MM.1S (cell line): ENCODE data around the gene RYR2.

Experiments
- DNase-seq: peaks from one replicate; pipeline ENCODE4 v3.0.0-alpha.2; 2015
- H2AFZ ChIP-seq: fragments of 300-600 bp; sonication (generic); 2 replicates; pipeline ENCODE4 v1.6.0; 2016; ENCODE audit warnings: antibody characterized with exemption, low read length
- H3F3A ChIP-seq: fragments of 300-600 bp; sonication (generic); 2 replicates; pipeline ENCODE4 v1.6.1; 2016; ENCODE audit warnings: mild to moderate bottlenecking, antibody characterized with exemption, low read length, moderate library complexity, mixed read lengths; ENCODE audit not compliant: insufficient read depth
- H3K27ac ChIP-seq: fragments of 300-600 bp; sonication (generic); 2 replicates; pipeline ENCODE4 v1.5.1; 2016; ENCODE audit warnings: mild to moderate bottlenecking, low read length
- H3K27me3 ChIP-seq: fragments of 300-600 bp; sonication (generic); replicated peaks from 2 replicates; pipeline ENCODE4 v1.6.0; 2016; ENCODE audit warnings: low read length; ENCODE audit not compliant: insufficient read depth
- H3K36me3 ChIP-seq: fragments of 300-600 bp; sonication (generic); replicated peaks from 2 replicates; pipeline ENCODE4 v1.6.1; 2016; ENCODE audit warnings: mild to moderate bottlenecking, low read length, mixed read lengths; ENCODE audit not compliant: insufficient read depth
- H3K4me1 ChIP-seq: fragments of 300-600 bp; sonication (generic); 2 replicates; pipeline ENCODE4 v1.6.1; 2016; ENCODE audit warnings: low read length, mixed read lengths
- H3K4me2 ChIP-seq: fragments of 300-600 bp; sonication (generic); 2 replicates; pipeline ENCODE4 v1.6.0; 2016; ENCODE audit warnings: low read depth, low read length
- H3K4me3 ChIP-seq: fragments of 300-600 bp; sonication (generic); 2 replicates; pipeline ENCODE4 v1.5.1; 2016; ENCODE audit warnings: low read length, mixed read lengths
- H3K79me2 ChIP-seq: fragments of 300-600 bp; sonication (generic); 2 replicates; pipeline ENCODE4 v1.6.1; 2016; ENCODE audit warnings: mixed run types, low read length, mixed read lengths
- H3K9ac ChIP-seq: fragments of 300-600 bp; sonication (generic); 2 replicates; pipeline ENCODE4 v1.6.1; 2016; ENCODE audit warnings: low read length, mixed read lengths
- H3K9me2 ChIP-seq: fragments of 300-600 bp; sonication (generic); replicated peaks from 2 replicates; pipeline ENCODE4 v1.6.1; 2016; ENCODE audit warnings: mild to moderate bottlenecking, low read length, mixed read lengths; ENCODE audit not compliant: insufficient read depth
- H3K9me3 ChIP-seq: fragments of 300-600 bp; sonication (generic); replicated peaks from 2 replicates; pipeline ENCODE4 v1.6.1; 2016; ENCODE audit warnings: mild to moderate bottlenecking, low read length, mixed read lengths; ENCODE audit not compliant: insufficient read depth
- H4K20me1 ChIP-seq: fragments of 300-600 bp; sonication (generic); 2 replicates; pipeline ENCODE4 v1.6.1; 2016; ENCODE audit warnings: mild to moderate bottlenecking, low read length, moderate library complexity, mixed read lengths; ENCODE audit not compliant: insufficient read depth
- CTCF ChIP-seq: fragments of 300-600 bp; sonication (generic); IDR thresholded peaks from 2 replicates; pipeline ENCODE4 v1.5.1; 2016; ENCODE audit warnings: antibody characterized with exemption, low read length, mixed read lengths
- EZH2 ChIP-seq: fragments of 300-600 bp; sonication (generic); optimal IDR thresholded peaks from 2 replicates; pipeline ENCODE3; 2017; ENCODE audit warnings: low read depth, mild to moderate bottlenecking, antibody characterized with exemption, low read length, mixed read lengths
- EZH2phosphoT487 ChIP-seq: fragments of 300-600 bp; sonication (generic); IDR thresholded peaks from 2 replicates; pipeline ENCODE4 v1.6.1; 2018; ENCODE audit warnings: antibody characterized with exemption, low read length

Gene RYR2

GRCh38 chr1:237000191-237000590, 41.8 kb upstream of the RYR2 start:
- Histone ChIP-seq H3K9ac (no peak overlapping the region), H3K4me1 (no peaks in the 10 kb centered on the region), H3K9me3 (no peaks in the 10 kb centered on the region), H3K9me2 (no peaks in the 10 kb centered on the region), H4K20me1 (no peaks in the 10 kb centered on the region), H3K36me3 (no peaks in the 10 kb centered on the region), H3K4me3 (no peak overlapping the region), H3K4me2 (no peak overlapping the region), H3K79me2 (no peaks in the 10 kb centered on the region), H3K27ac (no peak overlapping the region), H3F3A (no peaks in the 10 kb centered on the region), H3K27me3 (no peaks in the 10 kb centered on the region), H2AFZ (no peak overlapping the region)
- TF ChIP-seq EZH2, result no peak
- TF ChIP-seq CTCF, result no peak
- no peak for TF ChIP-seq EZH2phosphoT487
- DNase-seq, result no peak

GRCh38 chr1:237003516-237003915, 38.5 kb upstream of the RYR2 start:
- no peak overlapping the region for H3K27ac ChIP-seq
- H4K20me1 ChIP-seq, result no peaks in the 10 kb centered on the region
- no peaks in the 10 kb centered on the region for H3K4me1 ChIP-seq
- no peak overlapping the region for H3K9ac ChIP-seq
- H3K36me3 ChIP-seq, result no peaks in the 10 kb centered on the region
- no peaks in the 10 kb centered on the region for H3K9me3 ChIP-seq
- no peaks in the 10 kb centered on the region for H3K27me3 ChIP-seq
- H3K4me3 ChIP-seq, result no peak overlapping the region
- H3F3A ChIP-seq, result no peaks in the 10 kb centered on the region
- TF ChIP-seq EZH2, result no peak
- no peak for TF ChIP-seq CTCF
- TF ChIP-seq EZH2phosphoT487, result no peak
- DNase-seq, result no peak
- H3K4me2 ChIP-seq, result no peak overlapping the region
- H3K79me2 ChIP-seq, result no peaks in the 10 kb centered on the region
- H3K9me2 ChIP-seq, result no peaks in the 10 kb centered on the region
- H2AFZ ChIP-seq, result no peak overlapping the region

GRCh38 chr1:237004116-237004515, 37.9 kb upstream of the RYR2 start, which contains the start of gene MT1HL1:
Gene MT1HL1, minus strand, starts transcription at chr1:237004441. Its CDS starts 69 bp downstream, at chr1:237004372.
- H3K36me3 ChIP-seq, result no peaks in the 10 kb centered on the region
- no peaks in the 10 kb centered on the region for H3K27me3 ChIP-seq
- H3K4me1 ChIP-seq, result no peaks in the 10 kb centered on the region
- no peak within 1 kb of the TSS for H3K4me3 ChIP-seq
- H3K9ac ChIP-seq, result no peak within 1 kb of the TSS
- no peak for DNase-seq
- no peaks in the 10 kb centered on the region for H3K9me2 ChIP-seq
- H3K4me2 ChIP-seq, result no peak within 1 kb of the TSS
- H3K27ac ChIP-seq, result no peak within 1 kb of the TSS
- TF ChIP-seq EZH2 (no peak), EZH2phosphoT487 (no peak), CTCF (no peak)
- no peak within 1 kb of the TSS for H2AFZ ChIP-seq
- H3F3A ChIP-seq, result no peaks in the 10 kb centered on the region
- no peaks in the 10 kb centered on the region for H3K9me3 ChIP-seq
- no peaks in the 10 kb centered on the region for H3K79me2 ChIP-seq
- H4K20me1 ChIP-seq, result no peaks in the 10 kb centered on the region
